Endothelial cell of umbilical vein (primary cell): ENCODE data around the gene RALGAPA1. TPM values are rescaled to one million over a fixed set of nuclear protein-coding genes. Genes with fewer than 3 reads are reported as not detected.
"Not testable (repeated sequence)": the region's sequence is repeated elsewhere in the genome, so short reads cannot be mapped to it uniquely, and the experiment has no call there.

Experiments
- BruUV-seq: library from RNA; stranded (reverse); fragments of 400-500 nt; replicated peaks from 2 replicates; lab custom pipeline; 2021; lab: Mats Ljungman, UMichigan
- CTCF ChIA-PET: fragments of 300-600, 350-600 bp; sonication (Branson Sonifier 250); formaldehyde crosslinking; loops from one replicate; lab custom pipeline; 2021; ENCODE audit warnings: antibody characterized with exemption, inconsistent platforms; lab: Charles Lee
- POLR2A ChIA-PET: fragments of 300-600, 350-600 bp; sonication (Branson Sonifier 250); formaldehyde crosslinking; loops from one replicate; lab custom pipeline; 2021; ENCODE audit warnings: antibody characterized with exemption, inconsistent platforms; lab: Charles Lee
- DNase-seq: peaks from one replicate; pipeline ENCODE4 v3.0.0-alpha.2; 2011; ENCODE audit warnings: low read depth, low spot score
- FAIRE-seq: peaks from 2 replicates; lab custom pipeline; 2011; peaks lifted over from hg19 to GRCh38; lab: Jason Lieb, UNC
- H2AFZ ChIP-seq: 2 replicates; pipeline ENCODE4 v1.6.0; 2012; ENCODE audit warnings: low read depth, low read length, control low read depth, inconsistent platforms
- H3K27ac ChIP-seq: 2 replicates; pipeline ENCODE4 v1.5.1; 2011; ENCODE audit warnings: low read depth, mild to moderate bottlenecking, control low read depth, low read length, moderate library complexity; ENCODE audit not compliant: insufficient read depth
- H3K27me3 ChIP-seq, 2 experiments: 2 replicates each; pipeline versions ENCODE4 v1.6.0 to v1.6.1; 2011; ENCODE audit warnings: low read length in 2 of 2, mixed read lengths in 1 of 2; ENCODE audit not compliant: control insufficient read depth in 2 of 2, insufficient read depth in 2 of 2
- H3K36me3 ChIP-seq, 2 experiments: 2 replicates in 1 of 2; 3 replicates in 1 of 2; pipeline ENCODE4 v1.5.1; 2011; ENCODE audit warnings: low read length in 2 of 2, mild to moderate bottlenecking in 1 of 2, moderate library complexity in 1 of 2; ENCODE audit not compliant: control insufficient read depth in 2 of 2, insufficient read depth in 2 of 2; ENCODE audit errors: extremely low read depth in 1 of 2
- H3K4me1 ChIP-seq: 3 replicates; pipeline ENCODE4 v1.5.1; 2011; ENCODE audit warnings: mild to moderate bottlenecking, low read length; ENCODE audit not compliant: control insufficient read depth, insufficient read depth; ENCODE audit errors: extremely low read depth
- H3K4me2 ChIP-seq: 2 replicates; pipeline ENCODE4 v1.6.1; 2011; ENCODE audit warnings: low read length, control low read depth, mixed read lengths; ENCODE audit not compliant: insufficient read depth
- H3K4me3 ChIP-seq, 3 experiments: fragments of 200-600 bp in 1 of 3; sonication (generic), shearing (Covaris generic) in 1 of 3; replicated peaks in 1 of 3; 2 replicates each; pipeline ENCODE4 v1.5.1; 2011 to 2016; ENCODE audit warnings: control low read depth in 3 of 3, low read length in 3 of 3, mild to moderate bottlenecking in 2 of 3, inconsistent platforms in 1 of 3, low read depth in 1 of 3, moderate library complexity in 1 of 3; ENCODE audit not compliant: insufficient read depth in 1 of 3
- H3K79me2 ChIP-seq: 2 replicates; pipeline ENCODE4 v1.6.0; 2012; ENCODE audit warnings: low read length, inconsistent platforms; ENCODE audit not compliant: control insufficient read depth, insufficient read depth
- H3K9ac ChIP-seq: replicated peaks from 2 replicates; pipeline ENCODE3; 2011; ENCODE audit warnings: low read length, control low read depth; ENCODE audit not compliant: insufficient read depth; ENCODE audit errors: extremely low read depth
- H3K9me1 ChIP-seq: replicated peaks from 3 replicates; pipeline ENCODE4 v1.6.0; 2011; ENCODE audit warnings: mild to moderate bottlenecking, low read length; ENCODE audit not compliant: control insufficient read depth, insufficient read depth; ENCODE audit errors: extremely low read depth
- H3K9me3 ChIP-seq: replicated peaks from 2 replicates; pipeline ENCODE4 v1.5.1; 2012; ENCODE audit warnings: low read length, inconsistent platforms; ENCODE audit not compliant: control insufficient read depth, insufficient read depth
- H4K20me1 ChIP-seq: replicated peaks from 2 replicates; pipeline ENCODE3; 2011; ENCODE audit warnings: mild to moderate bottlenecking, low read length; ENCODE audit not compliant: control insufficient read depth, insufficient read depth; ENCODE audit errors: extremely low read depth
- EZH2 ChIP-seq: IDR thresholded peaks from 2 replicates; pipeline ENCODE4 v1.6.1; 2012; ENCODE audit warnings: borderline replicate concordance, low read depth, mild to moderate bottlenecking, moderate library complexity, low read length, inconsistent platforms; ENCODE audit not compliant: severe bottlenecking
- FOS ChIP-seq: IDR thresholded peaks from 2 replicates; pipeline ENCODE4 v1.6.1; 2011; ENCODE audit warnings: mild to moderate bottlenecking, low read length, moderate library complexity, borderline replicate concordance; ENCODE audit not compliant: insufficient read depth
- GATA2 ChIP-seq: IDR thresholded peaks from 2 replicates; pipeline ENCODE4 v1.7.0; 2011; ENCODE audit warnings: low read depth, mild to moderate bottlenecking, moderate library complexity, mixed read lengths, low read length; ENCODE audit not compliant: insufficient read length, insufficient read depth
- MAX ChIP-seq: IDR thresholded peaks from 2 replicates; pipeline ENCODE4 v1.6.1; 2011; ENCODE audit not compliant: insufficient read depth, insufficient read length
- POLR2A ChIP-seq: IDR thresholded peaks from 2 replicates; pipeline ENCODE4 v1.6.1; 2012; ENCODE audit warnings: low read depth, mild to moderate bottlenecking, control low read depth, low read length
- POLR2AphosphoS5 ChIP-seq: IDR thresholded peaks from 2 replicates; pipeline ENCODE4 v1.6.1; 2012; ENCODE audit warnings: low read depth, mild to moderate bottlenecking, control low read depth, low read length, moderate library complexity; ENCODE audit not compliant: insufficient read depth
- dilution Hi-C: fragments of 300-500 bp; cut with MboI; formaldehyde crosslinking; loops from one replicate; pipeline ENCODE4 v1.15.0; 2019; ENCODE audit warnings: low sequenced_read_pairs; ENCODE audit not compliant: extremely low pct_ligation_motif_present
- intact Hi-C: fragments of 100-400 bp; cut with micrococcal nuclease; formaldehyde crosslinking; loops from one replicate; pipeline ENCODE4 v1.10.0; 2022
- polyA plus RNA-seq, 4 experiments: library from polyadenylated mRNA; depleted of rRNA in 3 of 4; stranded (reverse) in 3 of 4; unstranded in 1 of 4; fragments of >200 nt; gene quantifications; 2 replicates each; pipeline versions ENCODE4 v1.2.1 to v1.2.3, GENCODE V29; 2011 to 2012; ENCODE audit warnings: missing spikeins in 1 of 4
- total RNA-seq: library from RNA; stranded (reverse); gene quantifications from 2 replicates; pipeline ENCODE4 v1.2.3, GENCODE V29; 2021
- TF ChIP-seq, protein P1 (sequence below), 2 donors: IDR thresholded peaks; 1 replicate in 1 of 2; 2 replicates in 1 of 2; pipeline ENCODE4 v1.5.1; 2011; ENCODE audit warnings: low read length in 2 of 2, mild to moderate bottlenecking in 2 of 2, moderate library complexity in 2 of 2, control low read depth in 1 of 2, inconsistent platforms in 1 of 2, low read depth in 1 of 2; ENCODE audit not compliant: insufficient read depth in 1 of 2; ENCODE audit errors: extremely low read depth in 1 of 2

The RALGAPA1 gene
- total and polyA plus RNA-seq, 2 donors (not counting 3 experiments of a cell fraction or from before 2014, with no cell fraction given), result 6.1 to 30.9 TPM

DNA sequence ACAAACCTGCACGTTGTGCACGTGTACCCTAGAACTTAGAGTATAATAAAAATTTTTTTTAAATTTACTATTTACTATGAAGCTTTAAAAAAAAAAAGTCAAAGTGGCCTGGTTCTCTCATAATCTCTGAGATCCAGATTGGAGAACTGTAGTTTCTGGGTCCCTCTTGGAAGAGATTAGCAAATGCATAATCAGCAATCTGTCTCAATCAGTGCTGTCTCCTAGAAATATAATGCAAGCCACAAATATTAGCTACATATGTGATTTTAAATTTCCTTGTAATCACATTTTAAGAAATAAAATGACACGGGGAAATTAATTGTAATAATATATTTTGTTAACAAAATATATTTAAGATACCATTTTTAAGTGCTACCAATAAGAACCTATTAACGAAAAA is 32.3 kb downstream of the RALGAPA1 start:
- POLR2A ChIA-PET, result no interaction called here
- CTCF ChIA-PET, result interaction anchor here (1.0 kb wide), 1 partner anchor 11 kb away, joined by 3 read pairs; no protein-coding TSS in a partner anchor
- intact Hi-C loops, result no loop called here
- BruUV-seq, result no TSS peak
- Histone ChIP-seq H4K20me1 (no peaks in the 10 kb centered on the region), H3K27me3 (no peaks in the 10 kb centered on the region), H3K9me1 (no peaks in the 10 kb centered on the region), H3K79me2 (peaks cover 19% of the 10 kb centered on the region), H3K36me3 (no peaks in the 10 kb centered on the region), H2AFZ (no peak overlapping the region), H3K4me3 (no peak overlapping the region), H3K4me2 (no peak overlapping the region), H3K27ac (no peak overlapping the region), H3K9ac (no peak overlapping the region), H3K9me3 (no peaks in the 10 kb centered on the region), H3K4me1 (no peaks in the 10 kb centered on the region)
- FAIRE-seq (no peak), DNase-seq (no peak)
- TF ChIP-seq POLR2AphosphoS5 (no peak), POLR2A (no peak), EZH2 (no peak), FOS (no peak), GATA2 (no peak), MAX (no peak)
- TF ChIP-seq, protein P1, sequence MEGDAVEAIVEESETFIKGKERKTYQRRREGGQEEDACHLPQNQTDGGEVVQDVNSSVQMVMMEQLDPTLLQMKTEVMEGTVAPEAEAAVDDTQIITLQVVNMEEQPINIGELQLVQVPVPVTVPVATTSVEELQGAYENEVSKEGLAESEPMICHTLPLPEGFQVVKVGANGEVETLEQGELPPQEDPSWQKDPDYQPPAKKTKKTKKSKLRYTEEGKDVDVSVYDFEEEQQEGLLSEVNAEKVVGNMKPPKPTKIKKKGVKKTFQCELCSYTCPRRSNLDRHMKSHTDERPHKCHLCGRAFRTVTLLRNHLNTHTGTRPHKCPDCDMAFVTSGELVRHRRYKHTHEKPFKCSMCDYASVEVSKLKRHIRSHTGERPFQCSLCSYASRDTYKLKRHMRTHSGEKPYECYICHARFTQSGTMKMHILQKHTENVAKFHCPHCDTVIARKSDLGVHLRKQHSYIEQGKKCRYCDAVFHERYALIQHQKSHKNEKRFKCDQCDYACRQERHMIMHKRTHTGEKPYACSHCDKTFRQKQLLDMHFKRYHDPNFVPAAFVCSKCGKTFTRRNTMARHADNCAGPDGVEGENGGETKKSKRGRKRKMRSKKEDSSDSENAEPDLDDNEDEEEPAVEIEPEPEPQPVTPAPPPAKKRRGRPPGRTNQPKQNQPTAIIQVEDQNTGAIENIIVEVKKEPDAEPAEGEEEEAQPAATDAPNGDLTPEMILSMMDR (IDR thresholded peaks at IDR 0.05; ENCODE audit: extremely low read depth in 1 of 2, insufficient read depth in 1 of 2, low read depth in 1 of 2, low read length in 2 of 2), result no peak
- dilution Hi-C loops, result no loop called here

DNA sequence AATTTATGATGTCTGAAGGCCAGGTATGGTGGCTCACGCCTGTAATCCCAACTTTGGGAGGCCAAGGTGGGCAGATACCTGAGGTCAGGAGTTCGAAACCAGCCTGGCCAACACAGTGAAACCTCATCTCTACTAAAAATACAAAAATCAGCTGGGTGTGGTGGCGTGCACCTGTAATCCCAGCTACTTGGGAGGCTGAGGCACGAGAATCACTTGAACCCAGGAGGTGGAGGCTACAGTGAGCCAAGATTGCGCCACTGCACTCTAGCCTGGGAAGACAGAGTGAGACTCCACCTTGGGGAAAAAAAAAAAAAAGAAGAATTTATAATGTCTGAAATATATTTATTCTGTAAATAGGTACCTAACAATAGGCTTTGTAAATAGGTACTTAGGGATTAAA is 33.0 kb downstream of the RALGAPA1 start:
- H3K4me3 ChIP-seq, H2AFZ ChIP-seq, H3K4me2 ChIP-seq, H3K4me1 ChIP-seq, dilution Hi-C loops, H3K36me3 ChIP-seq, intact Hi-C loops, H3K9ac ChIP-seq, H4K20me1 ChIP-seq, H3K9me3 ChIP-seq, FAIRE-seq, BruUV-seq, H3K27ac ChIP-seq, H3K27me3 ChIP-seq, DNase-seq, H3K9me1 ChIP-seq, POLR2A ChIA-PET: not testable (repeated sequence)
- CTCF ChIA-PET, result interaction anchor here (1.2 kb wide), 2 partner anchors 19 to 28 kb away, joined by 3 to 4 read pairs; no protein-coding TSS in a partner anchor
- H3K79me2 ChIP-seq, result peaks cover 17% of the 10 kb centered on the region
